ENCODE data around the gene NQO1.

DNA sequence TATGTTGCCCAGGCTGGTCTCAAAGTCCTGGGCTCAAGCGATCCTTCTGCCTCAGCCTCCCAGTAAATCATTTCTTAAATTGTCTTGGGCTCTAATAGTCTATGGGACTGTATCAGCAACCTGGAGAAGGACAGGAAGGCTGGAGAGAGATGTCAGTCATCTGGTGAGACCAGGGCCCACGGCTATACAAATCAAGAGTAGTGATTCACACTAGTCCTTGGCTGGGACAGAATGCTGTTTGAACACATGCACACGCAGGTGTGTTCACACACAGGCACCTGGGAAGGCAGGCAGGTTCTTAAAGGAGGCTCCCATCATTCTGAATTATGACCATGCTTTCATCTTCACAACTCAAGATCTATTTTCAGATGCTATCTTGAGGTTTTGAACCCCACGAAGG, 14.1 kb downstream of the NQO1 start:
- TF ChIP-seq CTCF (IDR thresholded peaks at IDR 0.05; ENCODE audit: insufficient read depth, low read depth, low read length) (no peak), EZH2 (IDR thresholded peaks at IDR 0.05; ENCODE audit: insufficient read depth, low read length) (no peak)

Measured in astrocyte (in vitro differentiated cells and primary cell).